Esophagus (tissue), 2 donors: Measurements from ENCODE around the gene TMEM178B. TPM values are rescaled to one million over a fixed set of nuclear protein-coding genes. Genes with fewer than 3 reads are reported as not detected.
"Not testable (repeated sequence)": the region's sequence is repeated elsewhere in the genome, so short reads cannot be mapped to it uniquely, and the experiment has no call there.

Source experiments
- H3K27ac ChIP-seq, 2 donors: one replicate each; pipeline ENCODE4 v1.5.1; 2013; ENCODE audit warnings: low read depth in 2 of 2, mild to moderate bottlenecking in 2 of 2, inconsistent platforms in 1 of 2, low read length in 1 of 2, moderate library complexity in 1 of 2
- H3K27me3 ChIP-seq, 2 donors: one replicate each; pipeline ENCODE4 v1.6.1; 2013; ENCODE audit warnings: low read length in 2 of 2, control low read depth in 1 of 2, mild to moderate bottlenecking in 1 of 2; ENCODE audit not compliant: insufficient read depth in 2 of 2, control insufficient read depth in 1 of 2
- H3K36me3 ChIP-seq, 2 donors: one replicate each; pipeline ENCODE4 v1.6.1; 2013; ENCODE audit warnings: low read length in 1 of 2; ENCODE audit not compliant: control insufficient read depth in 2 of 2, insufficient read depth in 2 of 2
- H3K4me1 ChIP-seq, 2 donors: one replicate each; pipeline ENCODE4 v1.6.1; 2013; ENCODE audit warnings: low read length in 1 of 2; ENCODE audit not compliant: control insufficient read depth in 2 of 2, insufficient read depth in 2 of 2
- H3K4me3 ChIP-seq, 2 donors: one replicate each; pipeline ENCODE4 v1.5.1; 2013; ENCODE audit warnings: low read length in 2 of 2, mild to moderate bottlenecking in 2 of 2, low read depth in 1 of 2, moderate library complexity in 1 of 2
- H3K9me3 ChIP-seq, 2 donors: one replicate each; pipeline ENCODE4 v1.6.1; 2013; ENCODE audit warnings: mild to moderate bottlenecking in 2 of 2, low read depth in 1 of 2, low read length in 1 of 2, moderate library complexity in 1 of 2; ENCODE audit not compliant: control insufficient read depth in 2 of 2, insufficient read depth in 1 of 2
- WGBS, 2 donors: extraction: QIAGEN DNeasy Blood & Tissue Kit; methylation state at CpG; one replicate each; pipeline ENCODE4 v1.1.7; 2013; 5-methylcytosine and 5-hydroxymethylcytosine counted together
- polyA plus RNA-seq, 2 donors: library from polyadenylated mRNA; stranded (reverse); fragments of 200-250 nt; gene quantifications; one replicate each; pipeline ENCODE4 v1.2.3, GENCODE V29; 2013
- donor health status: healthy with polysubstance abuse.
- donor health status: Bipolar disorder and iron deficiency.

The TMEM178B gene
- polyA plus RNA-seq, 2 donors, result 0.21 to 0.26 TPM

DNA sequence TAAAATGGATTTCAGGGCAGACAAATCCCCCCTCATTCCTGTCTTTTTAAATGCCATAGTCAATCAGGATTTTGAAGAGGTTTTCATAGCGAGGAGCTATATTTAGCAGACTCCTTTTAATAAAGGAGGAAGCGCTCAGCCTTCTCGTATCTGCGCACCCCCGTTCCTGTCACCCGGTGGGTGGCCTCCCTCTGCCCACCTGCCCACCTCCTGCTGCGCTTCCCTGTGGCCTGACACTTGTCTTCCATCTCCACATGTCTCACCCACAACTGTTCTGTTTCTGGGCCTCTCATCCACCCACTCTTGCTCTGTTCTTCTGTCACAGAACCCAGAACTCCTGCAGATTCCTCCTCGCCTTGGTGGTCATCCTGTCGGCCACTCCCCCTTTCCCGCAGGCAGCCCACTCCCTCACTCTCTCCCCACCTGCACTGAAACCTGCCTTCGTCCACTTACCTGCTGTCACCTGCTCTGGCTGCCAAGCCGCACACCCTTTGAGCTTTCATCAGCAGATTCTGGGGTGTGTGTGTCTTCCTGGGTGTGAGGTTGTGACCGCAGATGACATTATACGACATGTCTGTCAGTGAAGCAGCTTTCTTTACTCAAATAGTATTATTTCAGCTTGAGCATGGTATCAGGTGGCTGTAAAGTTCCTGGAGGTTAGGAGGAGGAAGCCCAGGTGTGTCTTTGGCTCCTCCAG, 313.8 kb downstream of the TMEM178B start:
- WGBS, 2 donors, result 72 to 82% methylated on average over 14 of the region's 14 CpGs
- Histone ChIP-seq H3K4me3 (no peak overlapping the region), H3K27me3 (no peaks in the 10 kb centered on the region), H3K36me3 (no peaks in the 10 kb centered on the region), H3K4me1 (peaks cover 0 to 2% of the 10 kb centered on the region in 2 donors), H3K9me3 (no peaks in the 10 kb centered on the region), H3K27ac (no peak overlapping the region)

DNA sequence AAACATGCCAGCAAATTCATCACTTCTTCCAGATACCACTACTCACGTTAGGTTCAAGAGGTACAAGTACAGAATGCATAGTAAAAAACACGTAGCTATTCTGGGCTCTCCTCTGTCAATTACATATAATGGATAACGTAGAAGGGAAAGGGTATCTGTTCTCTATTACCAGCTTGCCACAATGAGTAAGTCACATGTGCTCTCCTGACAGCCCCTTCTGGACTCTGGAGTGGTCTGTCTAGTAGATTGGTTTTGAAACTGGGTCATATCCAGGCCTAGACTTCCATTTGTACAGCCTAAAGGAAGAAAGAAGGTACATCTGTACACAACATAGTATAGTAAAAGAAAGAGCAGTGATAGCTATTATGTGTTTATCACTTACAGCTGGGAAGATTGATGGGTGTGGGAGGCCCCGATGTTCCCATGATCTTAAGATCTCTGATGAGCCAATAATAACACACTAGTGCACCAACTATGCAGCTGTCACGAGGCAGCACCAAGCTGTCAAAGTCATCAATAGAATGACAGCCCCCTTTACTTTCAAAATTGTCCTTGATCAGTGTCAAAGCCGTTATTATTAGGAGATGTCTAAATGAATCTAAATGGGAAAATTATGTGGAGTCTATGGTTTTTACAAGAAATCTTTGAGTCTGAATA, 315.4 kb downstream of the TMEM178B start:
- no peaks in the 10 kb centered on the region for H3K9me3 ChIP-seq
- H3K4me1 ChIP-seq, result peaks cover 0 to 2% of the 10 kb centered on the region in 2 donors
- 69 to 70% methylated on average over 6 of the region's 6 CpGs for WGBS, 2 donors
- H3K4me3 ChIP-seq, result no peak overlapping the region
- no peak overlapping the region for H3K27ac ChIP-seq
- H3K27me3 ChIP-seq, result no peaks in the 10 kb centered on the region
- H3K36me3 ChIP-seq, result no peaks in the 10 kb centered on the region

- H3K27ac ChIP-seq, result no peak overlapping the region
- no peak overlapping the region for H3K4me3 ChIP-seq
- H3K27me3 ChIP-seq, result no peaks in the 10 kb centered on the region
- H3K9me3 ChIP-seq, result no peaks in the 10 kb centered on the region
- no peaks in the 10 kb centered on the region for H3K36me3 ChIP-seq
- whole genome bisulfite sequencing, 2 donors, result 86 to 88% methylated on average over 6 of the region's 6 CpGs
- peaks cover 0 to 2% of the 10 kb centered on the region in 2 donors for H3K4me1 ChIP-seq
Measured at GRCh38 chr7:141390339-141390738, 316.5 kb downstream of the TMEM178B start.

GRCh38 chr7:141393056-141393455, 319.2 kb downstream of the TMEM178B start:
- Histone ChIP-seq H3K27me3 (no peaks in the 10 kb centered on the region), H3K9me3 (no peaks in the 10 kb centered on the region), H3K27ac (no peak overlapping the region), H3K4me3 (no peak overlapping the region), H3K4me1 (no peaks in the 10 kb centered on the region), H3K36me3 (no peaks in the 10 kb centered on the region)
- WGBS, 2 donors, result 47 to 62% methylated on average over 4 of the region's 4 CpGs

- Histone ChIP-seq H3K9me3 (no peaks in the 10 kb centered on the region), H3K27me3 (no peaks in the 10 kb centered on the region), H3K27ac (no peak overlapping the region), H3K4me3 (no peak overlapping the region), H3K4me1 (no peaks in the 10 kb centered on the region), H3K36me3 (no peaks in the 10 kb centered on the region)
- 80 to 87% methylated on average over 7 of the region's 7 CpGs for WGBS, 2 donors
Measured at GRCh38 chr7:141397236-141398163, 323.6 kb downstream of the TMEM178B start.

- Histone ChIP-seq H3K4me3 (no peak overlapping the region), H3K36me3 (no peaks in the 10 kb centered on the region), H3K4me1 (no peaks in the 10 kb centered on the region), H3K27ac (no peak overlapping the region), H3K27me3 (no peaks in the 10 kb centered on the region), H3K9me3 (no peaks in the 10 kb centered on the region)
- 69 to 77% methylated on average over 2 of the region's 2 CpGs for WGBS, 2 donors
Measured at GRCh38 chr7:141400356-141400755, 326.5 kb downstream of the TMEM178B start.

- Histone ChIP-seq H3K4me1 (no peaks in the 10 kb centered on the region), H3K27ac (no peak overlapping the region), H3K4me3 (no peak overlapping the region), H3K9me3 (no peaks in the 10 kb centered on the region), H3K27me3 (no peaks in the 10 kb centered on the region), H3K36me3 (no peaks in the 10 kb centered on the region)
- WGBS, 2 donors, result 76 to 84% methylated on average over 9 of the region's 9 CpGs
Measured at GRCh38 chr7:141402277-141402996, 328.6 kb downstream of the TMEM178B start.

- H3K4me3 ChIP-seq, H3K36me3 ChIP-seq, H3K27ac ChIP-seq, H3K4me1 ChIP-seq, H3K27me3 ChIP-seq, H3K9me3 ChIP-seq: not testable (repeated sequence)
- WGBS, 2 donors, result 90% methylated on average over 11 of the region's 11 CpGs
Measured at GRCh38 chr7:141403846-141404245, 330.0 kb downstream of the TMEM178B start.

DNA sequence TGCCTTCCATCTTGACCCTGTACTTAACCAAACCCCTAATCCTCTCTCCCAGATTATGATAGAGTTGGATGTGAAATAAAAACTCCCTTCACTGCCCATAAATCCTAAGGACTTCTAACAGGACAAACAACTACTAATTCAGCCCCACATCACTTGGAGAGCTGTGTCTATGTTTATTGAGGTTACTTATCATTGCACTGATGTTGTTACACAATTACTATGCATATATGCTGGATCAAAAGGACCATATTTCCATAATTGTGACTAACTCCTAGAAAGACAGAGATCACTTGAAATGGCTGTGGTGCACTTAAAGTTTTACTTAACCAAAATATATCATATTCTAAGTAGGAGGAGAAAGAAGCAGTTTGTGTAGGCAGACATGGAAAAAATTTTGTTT, 332.5 kb downstream of the TMEM178B start:
- Histone ChIP-seq H3K9me3 (no peaks in the 10 kb centered on the region), H3K27ac (no peak overlapping the region), H3K4me3 (no peak overlapping the region), H3K36me3 (no peaks in the 10 kb centered on the region), H3K27me3 (no peaks in the 10 kb centered on the region), H3K4me1 (no peaks in the 10 kb centered on the region)
